GM19397 (cell line): ENCODE data around the gene SNX7.

Experiments
- ATAC-seq: cut with Tn5 transposase; IDR thresholded peaks from one replicate; pipeline ENCODE4 v1.9.1; 2021; ENCODE audit warnings: mild to moderate bottlenecking, moderate library complexity; ENCODE audit not compliant: unreplicated experiment

Gene SNX7, protein sequence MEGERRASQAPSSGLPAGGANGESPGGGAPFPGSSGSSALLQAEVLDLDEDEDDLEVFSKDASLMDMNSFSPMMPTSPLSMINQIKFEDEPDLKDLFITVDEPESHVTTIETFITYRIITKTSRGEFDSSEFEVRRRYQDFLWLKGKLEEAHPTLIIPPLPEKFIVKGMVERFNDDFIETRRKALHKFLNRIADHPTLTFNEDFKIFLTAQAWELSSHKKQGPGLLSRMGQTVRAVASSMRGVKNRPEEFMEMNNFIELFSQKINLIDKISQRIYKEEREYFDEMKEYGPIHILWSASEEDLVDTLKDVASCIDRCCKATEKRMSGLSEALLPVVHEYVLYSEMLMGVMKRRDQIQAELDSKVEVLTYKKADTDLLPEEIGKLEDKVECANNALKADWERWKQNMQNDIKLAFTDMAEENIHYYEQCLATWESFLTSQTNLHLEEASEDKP

DNA sequence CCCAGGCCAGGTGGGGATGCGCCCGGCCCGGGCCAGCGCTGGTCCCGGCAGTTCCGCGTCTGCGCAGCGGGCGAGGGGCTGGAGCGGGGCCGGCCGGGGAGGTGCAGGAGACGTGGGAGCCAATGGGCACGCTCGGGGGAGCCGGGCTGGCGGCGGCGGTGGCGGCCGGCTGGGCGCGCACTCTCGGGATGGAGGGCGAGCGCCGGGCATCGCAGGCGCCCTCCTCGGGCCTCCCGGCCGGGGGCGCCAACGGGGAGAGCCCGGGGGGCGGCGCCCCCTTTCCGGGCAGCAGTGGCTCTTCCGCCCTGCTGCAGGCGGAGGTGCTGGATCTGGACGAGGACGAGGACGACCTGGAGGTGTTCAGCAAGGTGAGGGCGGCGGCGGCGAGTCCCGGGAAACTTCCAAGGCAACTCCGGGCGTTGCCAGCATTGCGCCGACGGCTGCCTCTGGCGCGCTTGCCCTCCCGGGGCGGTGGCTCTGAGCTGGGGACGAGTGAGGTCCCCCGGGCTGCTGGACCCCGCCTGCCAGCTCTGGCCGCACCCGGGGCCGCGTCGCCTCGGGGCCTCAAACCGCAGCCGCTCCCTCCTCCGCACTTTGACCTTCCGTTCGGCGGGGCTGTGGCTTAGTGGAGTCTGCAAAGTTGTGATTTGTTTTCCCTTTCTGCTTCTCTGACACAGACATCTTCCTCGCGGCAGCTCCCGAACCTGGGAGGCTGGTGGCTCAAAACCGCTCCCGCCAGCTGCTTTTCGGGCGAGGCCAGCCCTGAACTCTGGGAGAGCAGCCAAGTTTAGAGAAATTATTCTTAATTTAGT lies at the start of gene SNX7:
Gene SNX7 (plus strand): TSS at position 178 of the 812 bp plus-strand sequence. CDS start 11 bp downstream, at position 189.
- peak; percentile 77 for ATAC-seq

DNA sequence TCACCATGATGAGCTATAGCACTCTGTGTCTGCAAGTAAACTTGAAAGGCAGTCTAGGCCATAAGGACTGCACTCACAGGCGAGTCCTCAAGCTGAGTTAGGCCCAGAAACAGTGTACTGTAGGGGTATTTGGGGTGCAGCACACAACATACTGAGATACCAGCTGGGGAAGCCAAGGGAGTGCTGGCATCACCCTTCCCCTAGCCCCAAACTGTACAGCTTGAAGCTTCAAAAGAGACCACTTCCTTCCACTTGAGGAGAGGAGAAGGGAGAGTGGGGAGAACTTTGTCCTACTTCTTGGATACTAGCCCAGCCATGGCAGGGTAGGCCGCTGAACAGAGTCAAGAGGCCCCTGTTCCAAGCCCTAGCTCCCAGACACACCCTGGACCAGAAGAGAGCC lies 24.2 kb upstream of the SNX7 start:
- ATAC-seq, result no peak

DNA sequence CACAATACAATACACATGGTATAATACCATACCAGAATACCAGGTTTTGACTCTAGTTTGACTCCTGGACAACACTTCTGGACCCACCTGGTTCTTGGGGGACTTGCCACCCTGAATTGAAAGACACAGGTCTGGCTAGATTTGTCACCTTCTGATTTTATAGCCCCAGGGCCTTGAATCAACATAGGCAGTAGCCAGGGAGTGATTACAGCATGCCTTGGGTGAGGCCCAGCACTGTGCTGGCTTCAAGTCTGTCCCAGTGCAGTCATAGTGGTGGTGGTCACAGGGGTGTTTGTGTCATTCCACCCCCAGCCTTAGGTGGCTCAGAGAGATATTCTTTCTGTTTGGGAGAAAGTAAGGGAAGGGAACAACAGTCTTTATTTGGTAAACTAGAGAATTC lies 23.3 kb upstream of the SNX7 start:
- no peak for ATAC-seq

DNA sequence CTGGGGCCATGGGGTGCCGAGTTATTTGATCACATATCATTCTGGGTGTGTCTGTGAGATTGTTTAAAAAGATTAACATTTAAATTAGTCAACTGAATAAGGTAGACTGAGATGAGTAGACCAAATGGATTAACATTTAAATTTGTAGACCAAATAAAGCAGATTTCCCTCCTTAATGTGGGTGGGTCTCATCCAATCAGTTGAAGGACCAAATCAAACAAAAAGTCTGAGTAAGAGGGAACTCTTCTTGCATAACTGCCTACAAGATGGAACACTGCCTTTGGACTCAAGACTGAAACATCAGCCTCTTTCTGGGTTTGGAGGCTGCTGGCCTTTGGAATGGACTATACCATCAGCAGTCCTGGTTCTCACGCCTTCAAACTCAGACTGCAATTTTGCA lies 17.0 kb upstream of the SNX7 start:
- no peak for ATAC-seq

GRCh38 chr1:98651116-98651632 lies 10.3 kb upstream of the SNX7 start:
- ATAC-seq, result no peak

- ATAC-seq, result no peak
Measured at GRCh38 chr1:98653123-98653522, 8.4 kb upstream of the SNX7 start.

DNA sequence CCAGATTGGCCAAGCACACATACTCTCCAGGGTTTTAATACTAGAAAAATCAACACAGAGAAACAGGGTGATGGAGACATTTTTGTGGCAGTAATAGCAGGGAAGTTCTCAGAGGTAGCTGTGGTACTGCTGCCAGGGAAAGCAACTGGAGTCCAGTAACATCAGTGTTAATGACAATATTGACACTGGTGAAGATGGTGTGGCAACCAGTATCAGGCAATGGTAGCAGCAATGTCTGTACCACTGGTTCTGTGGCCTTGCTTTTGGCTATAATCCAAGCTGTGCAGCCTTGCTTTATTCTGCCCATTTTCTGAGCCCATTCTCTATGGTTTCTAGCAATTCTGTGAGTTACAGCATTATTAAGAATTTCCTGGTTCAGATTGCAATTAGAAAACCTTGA lies 1.6 kb upstream of the SNX7 start:
- no peak for ATAC-seq

DNA sequence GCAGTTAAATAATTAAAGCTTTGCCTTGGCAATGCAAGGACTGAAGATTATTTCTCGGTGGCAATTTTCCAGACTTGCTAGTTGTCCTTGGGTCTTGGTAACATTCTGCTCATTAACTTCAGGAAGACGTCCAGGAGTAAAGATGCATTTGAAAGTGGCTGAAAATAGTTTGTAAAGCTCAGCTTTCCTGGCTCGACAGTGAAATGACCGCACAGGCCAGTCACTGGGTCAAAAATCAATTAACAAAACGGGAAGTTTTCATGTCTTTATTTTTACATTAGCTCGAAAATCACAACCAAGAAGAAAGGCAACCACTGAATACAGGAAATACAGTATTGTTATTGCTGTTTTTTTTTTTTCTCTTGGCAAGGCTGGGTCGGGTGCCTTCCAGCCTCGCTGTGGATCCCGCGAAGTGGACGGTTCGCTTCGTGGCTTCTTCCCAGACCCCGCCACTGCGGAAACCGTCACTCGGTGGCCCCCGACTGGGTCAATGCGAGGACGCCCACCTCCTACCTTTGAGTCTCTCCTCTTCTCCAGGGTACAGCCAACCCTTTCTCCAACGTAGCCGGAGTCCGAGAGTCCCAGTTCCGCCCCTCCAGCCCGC lies 479 bp upstream of the SNX7 start:
- no peak for ATAC-seq

GRCh38 chr1:98662356-98662670 lies 792 bp downstream of the SNX7 start:
- ATAC-seq, result no peak

GRCh38 chr1:98668733-98669132 lies 7.2 kb downstream of the SNX7 start:
- no peak for ATAC-seq

GRCh38 chr1:98669355-98670296 lies 8.1 kb downstream of the SNX7 start:
- no peak for ATAC-seq

DNA sequence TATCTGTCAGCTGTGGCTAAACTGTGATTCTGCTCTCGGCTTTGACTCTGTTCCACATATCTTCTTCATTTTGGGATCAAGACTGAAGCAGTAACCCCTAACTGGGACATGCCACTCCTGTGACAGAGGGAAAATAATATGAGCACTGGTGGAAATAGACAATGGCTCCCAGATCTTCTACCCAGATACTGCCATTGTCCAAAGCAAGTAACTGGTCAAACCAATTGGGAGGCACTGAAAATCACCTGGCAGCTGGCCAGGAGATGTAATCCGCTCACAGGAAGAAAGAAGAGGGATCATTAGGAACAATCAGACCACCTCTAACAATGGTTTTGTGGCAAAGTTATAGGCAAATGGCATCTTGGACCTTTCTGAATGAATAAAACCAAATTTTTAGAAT lies 10.7 kb downstream of the SNX7 start:
- ATAC-seq, result no peak

DNA sequence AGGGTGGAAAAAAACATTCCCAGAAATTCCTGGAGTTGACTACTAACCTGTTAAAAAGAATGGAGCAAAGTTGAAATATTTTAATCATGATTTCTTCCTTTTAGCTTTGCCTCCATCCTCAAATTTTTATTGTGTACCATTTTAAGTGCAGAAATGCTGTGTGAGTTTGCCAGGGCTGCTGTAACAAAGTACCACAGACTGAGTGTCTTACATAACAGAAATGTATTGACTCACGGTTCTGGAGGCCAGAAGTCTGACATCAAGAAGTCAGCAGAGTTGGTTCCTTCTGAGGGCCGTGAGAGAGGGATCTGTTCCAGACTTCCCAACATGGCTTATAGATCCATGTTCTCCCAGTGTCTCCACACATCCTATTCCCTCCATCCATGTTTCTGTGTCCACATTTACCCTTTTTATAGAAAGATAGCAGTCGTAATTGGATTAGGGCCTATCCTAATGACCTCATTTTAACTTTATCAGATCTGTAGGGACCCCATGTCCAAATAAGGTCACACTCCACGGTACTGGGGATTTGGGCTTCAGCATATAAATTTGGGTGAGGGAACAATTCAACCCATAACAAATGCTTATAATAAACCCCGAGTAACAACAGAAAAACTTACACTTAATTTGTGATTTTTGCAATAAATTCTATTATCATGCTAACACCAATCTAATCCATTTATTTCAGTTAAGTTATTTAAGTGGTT lies 12.7 kb downstream of the SNX7 start:
- ATAC-seq, result no peak

DNA sequence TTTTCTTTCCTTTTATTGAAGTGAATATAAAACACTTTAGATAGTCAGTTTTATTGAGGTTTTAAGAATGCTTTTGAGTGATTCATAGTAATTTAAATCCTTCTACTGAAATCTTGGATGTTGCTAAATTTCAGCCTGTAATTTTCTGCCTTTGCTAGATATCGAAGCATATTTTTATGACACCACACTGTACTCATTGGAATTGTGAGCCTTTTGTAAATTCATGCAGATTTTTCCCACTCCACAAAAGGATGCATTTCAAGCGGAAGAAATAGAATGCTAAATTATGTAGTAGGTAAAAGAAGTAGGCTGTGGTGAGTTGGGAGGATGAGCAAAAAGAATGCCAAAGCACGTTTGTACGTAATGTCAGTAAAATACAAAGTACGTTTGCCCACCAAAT lies 13.8 kb downstream of the SNX7 start:
- ATAC-seq, result no peak

DNA sequence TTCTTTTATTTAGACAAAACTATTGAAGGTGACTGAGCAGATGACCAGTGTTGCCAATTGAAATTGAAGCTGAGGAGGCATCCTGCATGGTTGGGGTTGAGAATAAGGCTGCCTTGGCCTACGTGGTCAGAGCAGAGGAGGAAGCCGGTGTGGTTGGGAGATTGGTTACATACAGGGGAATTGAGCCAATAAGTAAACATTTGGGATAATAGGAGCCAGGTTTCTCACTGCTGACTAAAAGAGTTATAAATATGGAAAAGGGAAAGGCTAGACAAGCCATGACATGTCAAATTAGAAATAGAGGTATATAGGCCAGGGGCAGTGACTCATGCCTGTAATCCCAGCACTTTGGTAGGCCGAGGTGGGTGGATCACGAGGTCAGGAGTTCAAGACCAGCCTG lies 15.8 kb downstream of the SNX7 start:
- no peak for ATAC-seq

GRCh38 chr1:98681812-98682211 lies 20.3 kb downstream of the SNX7 start:
- no peak for ATAC-seq

- ATAC-seq, result no peak
Measured at GRCh38 chr1:98688110-98688739, 26.7 kb downstream of the SNX7 start.

- no peak for ATAC-seq
Measured at GRCh38 chr1:98690576-98690975, 29.1 kb downstream of the SNX7 start.

DNA sequence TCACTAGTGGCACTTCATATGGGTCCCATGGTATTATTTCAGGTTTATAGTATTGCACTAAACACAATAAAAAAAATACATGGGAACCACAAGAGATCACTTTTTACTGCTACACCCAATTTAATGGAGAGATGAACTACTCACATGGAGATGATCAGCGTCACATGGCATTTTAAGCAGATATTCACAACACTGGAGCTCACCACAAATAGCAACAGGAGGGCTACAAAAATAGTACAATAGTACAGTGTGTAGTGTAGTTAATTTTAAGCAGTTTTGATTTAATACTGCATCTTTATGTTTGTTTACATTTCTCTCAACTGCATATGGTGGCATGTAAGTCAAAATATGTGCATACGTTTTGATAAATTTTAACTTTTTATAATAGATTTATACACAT lies 31.0 kb downstream of the SNX7 start:
- ATAC-seq, result no peak
